Panc1 (cell line): Measurements from ENCODE around the gene BAG1.

Source experiments
- TCF7L2 ChIP-seq: IDR thresholded peaks from 2 replicates; pipeline ENCODE4 v1.6.1; 2011; ENCODE audit warnings: mild to moderate bottlenecking, low read depth, low read length, inconsistent platforms
- TF ChIP-seq, protein P1 (sequence below): fragments of 450-650 bp; IDR thresholded peaks from 2 replicates; pipeline ENCODE4 v1.5.1; 2017; ENCODE audit warnings: mild to moderate bottlenecking

GRCh38 chr9:33307067-33307466, 42.6 kb upstream of the BAG1 start:
- TF ChIP-seq, protein P1, sequence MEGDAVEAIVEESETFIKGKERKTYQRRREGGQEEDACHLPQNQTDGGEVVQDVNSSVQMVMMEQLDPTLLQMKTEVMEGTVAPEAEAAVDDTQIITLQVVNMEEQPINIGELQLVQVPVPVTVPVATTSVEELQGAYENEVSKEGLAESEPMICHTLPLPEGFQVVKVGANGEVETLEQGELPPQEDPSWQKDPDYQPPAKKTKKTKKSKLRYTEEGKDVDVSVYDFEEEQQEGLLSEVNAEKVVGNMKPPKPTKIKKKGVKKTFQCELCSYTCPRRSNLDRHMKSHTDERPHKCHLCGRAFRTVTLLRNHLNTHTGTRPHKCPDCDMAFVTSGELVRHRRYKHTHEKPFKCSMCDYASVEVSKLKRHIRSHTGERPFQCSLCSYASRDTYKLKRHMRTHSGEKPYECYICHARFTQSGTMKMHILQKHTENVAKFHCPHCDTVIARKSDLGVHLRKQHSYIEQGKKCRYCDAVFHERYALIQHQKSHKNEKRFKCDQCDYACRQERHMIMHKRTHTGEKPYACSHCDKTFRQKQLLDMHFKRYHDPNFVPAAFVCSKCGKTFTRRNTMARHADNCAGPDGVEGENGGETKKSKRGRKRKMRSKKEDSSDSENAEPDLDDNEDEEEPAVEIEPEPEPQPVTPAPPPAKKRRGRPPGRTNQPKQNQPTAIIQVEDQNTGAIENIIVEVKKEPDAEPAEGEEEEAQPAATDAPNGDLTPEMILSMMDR: no peak
- no peak for TF ChIP-seq TCF7L2
